Lower leg skin (tissue), 4 donors: Measurements from ENCODE around the gene IL2RG. TPM values are rescaled to one million over a fixed set of nuclear protein-coding genes. Genes with fewer than 3 reads are reported as not detected.

ENCODE experiments used
- DNase-seq, 2 donors: peaks; one replicate each; pipeline ENCODE4 v3.0.0-alpha.2; 2019; ENCODE audit warnings: low spot score in 2 of 2
- H3K4me3 ChIP-seq: fragments of 200-600 bp; sonication (generic); 2 replicates; pipeline ENCODE4 v1.5.1; 2017; ENCODE audit warnings: mild to moderate bottlenecking, low read depth; ENCODE audit not compliant: poor library complexity, severe bottlenecking
- POLR2A ChIP-seq, 2 donors: fragments of 450-650 bp; IDR thresholded peaks; one replicate each; pipeline ENCODE4 v1.6.1; 2016 to 2017; ENCODE audit warnings: antibody characterized with exemption in 2 of 2, mild to moderate bottlenecking in 1 of 2, moderate library complexity in 1 of 2
- WGBS, 2 donors: methylation state at CpG; one replicate each; pipeline ENCODE4 v1.1.5; 2018; 5-methylcytosine and 5-hydroxymethylcytosine counted together
- intact Hi-C: fragments of 100-400 bp; cut with DNase I; formaldehyde crosslinking; loops from one replicate; pipeline ENCODE4 v1.15.0; 2023; ENCODE audit warnings: low total_unique reads
- total RNA-seq, 4 donors: library from RNA; depleted of rRNA; stranded (reverse); fragments of >200 nt; gene quantifications; one replicate each; pipeline ENCODE4 v1.1.0, GENCODE V29; 2016
- TF ChIP-seq, protein P1 (sequence below), 3 donors: fragments of 450-650 bp; IDR thresholded peaks; one replicate each; pipeline ENCODE4 v1.5.1; 2016; ENCODE audit warnings: antibody characterized with exemption in 3 of 3, mild to moderate bottlenecking in 3 of 3, moderate library complexity in 2 of 3

IL2RG gene
- total RNA-seq, 4 donors from 2014 or later, result 7.0 to 19.8 (median 10.6) TPM

DNA sequence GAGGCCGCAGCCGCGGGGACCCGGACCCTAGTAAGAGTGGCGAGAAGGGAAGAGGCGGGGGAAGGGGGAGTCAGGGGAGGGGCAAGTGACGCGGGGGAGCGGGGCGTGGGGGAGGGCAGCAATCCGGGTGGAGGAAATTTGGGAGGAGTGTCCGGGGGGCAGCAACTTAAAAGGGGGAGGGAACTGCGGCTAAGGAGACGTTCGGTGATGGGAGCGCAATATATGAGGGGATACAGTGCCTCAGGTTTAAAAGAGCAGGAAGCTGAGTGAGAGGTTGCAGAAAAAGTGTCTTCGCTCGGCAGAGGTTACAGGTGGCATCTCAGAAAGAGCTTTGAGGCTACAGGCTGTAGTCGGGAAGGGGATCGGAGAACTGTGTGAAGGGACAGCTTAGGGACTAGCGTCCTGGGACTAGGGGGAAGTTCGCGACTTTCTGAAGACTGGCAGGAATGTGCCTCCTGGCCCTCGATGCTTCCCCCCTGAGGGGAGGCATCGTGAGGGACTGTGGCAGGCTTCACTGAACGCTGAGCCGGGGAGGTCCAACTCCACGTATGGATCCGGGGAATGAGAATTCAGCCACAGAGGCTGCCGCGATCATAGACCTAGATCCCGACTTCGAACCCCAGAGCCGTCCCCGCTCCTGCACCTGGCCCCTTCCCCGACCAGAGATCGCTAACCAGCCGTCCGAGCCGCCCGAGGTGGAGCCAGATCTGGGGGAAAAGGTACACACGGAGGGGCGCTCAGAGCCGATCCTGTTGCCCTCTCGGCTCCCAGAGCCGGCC, 15.2 kb downstream of the IL2RG start:
- no peak for TF ChIP-seq POLR2A (IDR thresholded peaks at IDR 0.05)
- TF ChIP-seq, protein P1, sequence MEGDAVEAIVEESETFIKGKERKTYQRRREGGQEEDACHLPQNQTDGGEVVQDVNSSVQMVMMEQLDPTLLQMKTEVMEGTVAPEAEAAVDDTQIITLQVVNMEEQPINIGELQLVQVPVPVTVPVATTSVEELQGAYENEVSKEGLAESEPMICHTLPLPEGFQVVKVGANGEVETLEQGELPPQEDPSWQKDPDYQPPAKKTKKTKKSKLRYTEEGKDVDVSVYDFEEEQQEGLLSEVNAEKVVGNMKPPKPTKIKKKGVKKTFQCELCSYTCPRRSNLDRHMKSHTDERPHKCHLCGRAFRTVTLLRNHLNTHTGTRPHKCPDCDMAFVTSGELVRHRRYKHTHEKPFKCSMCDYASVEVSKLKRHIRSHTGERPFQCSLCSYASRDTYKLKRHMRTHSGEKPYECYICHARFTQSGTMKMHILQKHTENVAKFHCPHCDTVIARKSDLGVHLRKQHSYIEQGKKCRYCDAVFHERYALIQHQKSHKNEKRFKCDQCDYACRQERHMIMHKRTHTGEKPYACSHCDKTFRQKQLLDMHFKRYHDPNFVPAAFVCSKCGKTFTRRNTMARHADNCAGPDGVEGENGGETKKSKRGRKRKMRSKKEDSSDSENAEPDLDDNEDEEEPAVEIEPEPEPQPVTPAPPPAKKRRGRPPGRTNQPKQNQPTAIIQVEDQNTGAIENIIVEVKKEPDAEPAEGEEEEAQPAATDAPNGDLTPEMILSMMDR (IDR thresholded peaks at IDR 0.05), result no peak
- intact Hi-C loops, result no loop called here
- WGBS, 2 donors, result 2 to 23% methylated on average over 23 to 42 of the region's 46 CpGs
- H3K4me3 ChIP-seq, result peak overlapping the region; percentile 15
- DNase-seq, result no peak

DNA sequence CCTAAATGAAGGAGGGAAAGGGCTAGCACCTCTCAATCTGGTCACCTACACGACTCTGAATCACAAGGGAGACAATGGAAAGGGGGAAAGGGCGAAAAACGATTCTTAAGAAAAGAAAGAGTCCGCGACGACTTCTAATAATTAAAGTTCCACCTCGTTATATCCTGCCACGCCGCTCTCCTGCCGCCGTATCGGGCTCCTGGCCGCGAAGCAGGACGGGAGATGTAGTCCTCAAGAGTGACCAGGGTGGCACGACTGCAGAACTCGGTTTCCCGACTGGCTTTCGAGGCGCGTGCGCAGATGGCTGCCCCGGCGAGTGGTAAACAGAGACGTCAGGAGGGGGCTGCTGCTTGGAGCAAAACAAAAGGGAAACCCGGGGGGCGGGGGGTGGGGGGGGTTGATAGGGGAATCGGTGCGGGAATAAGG, 15.8 kb downstream of the IL2RG start, which contains the start of gene FOXO4:
Gene FOXO4, plus strand, starts transcription at position 297 of the 426 bp plus-strand sequence. CDS start 678 bp downstream, outside the sequence.
- H3K4me3 ChIP-seq, result peak within 1 kb of the TSS; percentile 15
- DNase-seq, result peak; percentile 87 to 97
- WGBS, 2 donors, result 0 to 12% methylated on average over 29 of the region's 29 CpGs
- TF ChIP-seq, protein P1 (IDR thresholded peaks at IDR 0.05), result no peak
- TF ChIP-seq POLR2A (IDR thresholded peaks at IDR 0.05), result no peak
- intact Hi-C loops, result no loop called here

DNA sequence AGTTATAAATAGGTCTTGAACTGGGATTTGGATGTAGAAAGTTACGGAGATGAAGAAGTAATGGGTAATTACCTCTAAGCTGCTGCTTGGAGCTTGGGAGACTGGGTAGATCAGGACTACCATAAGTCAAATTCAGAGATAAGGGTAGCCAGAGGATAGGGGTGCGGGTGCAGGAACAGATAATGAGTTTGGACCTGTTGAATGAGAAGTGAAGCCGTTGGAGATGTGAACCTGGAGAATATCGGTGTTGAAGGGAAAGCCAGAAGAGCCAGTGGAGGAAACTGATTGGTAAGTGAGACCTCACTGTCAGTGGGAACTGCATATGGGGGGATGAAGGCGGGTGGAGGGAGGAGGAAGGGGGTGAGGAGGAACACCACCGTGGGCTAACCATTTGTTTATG, 16.3 kb downstream of the IL2RG start:
- intact Hi-C loops, result no loop called here
- H3K4me3 ChIP-seq, result no peak overlapping the region
- WGBS, 2 donors, result 23 to 46% methylated on average over 6 of the region's 6 CpGs
- TF ChIP-seq, protein P1 (IDR thresholded peaks at IDR 0.05), result no peak
- TF ChIP-seq POLR2A (IDR thresholded peaks at IDR 0.05), result no peak
- DNase-seq, result no peak

DNA sequence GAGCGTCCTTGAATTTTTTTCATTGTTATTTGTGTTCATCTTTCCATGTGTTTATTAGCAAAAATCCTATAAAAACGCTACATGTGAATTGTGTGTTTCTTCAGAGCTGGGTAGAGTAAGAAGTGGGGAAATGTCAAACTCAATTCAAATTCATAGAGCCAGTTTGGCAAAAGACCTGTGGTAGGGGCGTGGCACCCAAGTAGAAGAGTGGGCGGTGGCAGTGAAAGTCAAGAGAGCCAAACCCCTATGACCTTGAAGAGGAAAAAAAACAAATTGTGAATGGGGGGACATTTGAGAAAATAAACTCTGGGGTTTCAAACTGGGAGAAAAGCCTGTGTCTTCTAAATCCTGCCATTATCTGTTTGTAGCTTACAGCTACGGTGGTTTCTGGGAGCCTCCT, 20.1 kb downstream of the IL2RG start:
- WGBS, 2 donors, result 56 to 79% methylated on average over 5 of the region's 5 CpGs
- no peak for DNase-seq
- TF ChIP-seq, protein P1 (IDR thresholded peaks at IDR 0.05), result no peak
- TF ChIP-seq POLR2A (IDR thresholded peaks at IDR 0.05), result no peak
- no peak overlapping the region for H3K4me3 ChIP-seq
- intact Hi-C loops, result no loop called here

DNA sequence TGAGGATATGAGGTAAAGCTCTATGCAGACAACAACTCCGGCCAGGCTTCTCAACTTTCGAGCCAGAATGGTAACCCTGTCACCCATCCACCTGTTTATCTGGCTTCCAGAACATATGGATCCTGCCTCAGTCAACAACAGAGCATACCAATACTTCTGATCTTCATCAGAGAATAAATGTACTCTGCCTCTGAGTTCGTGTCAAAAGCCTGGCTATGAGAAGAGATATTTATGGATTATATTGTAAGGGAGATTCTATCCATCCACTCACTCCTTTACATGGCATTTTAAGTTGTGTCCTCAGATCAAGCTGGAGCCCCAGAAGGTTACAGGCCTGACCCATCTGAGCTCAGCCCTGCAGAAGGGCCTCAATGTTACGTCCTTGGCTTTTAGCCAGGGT, 25.5 kb downstream of the IL2RG start:
- no peak overlapping the region for H3K4me3 ChIP-seq
- TF ChIP-seq, protein P1 (IDR thresholded peaks at IDR 0.05), result no peak
- TF ChIP-seq POLR2A (IDR thresholded peaks at IDR 0.05), result no peak
- 53 to 89% methylated on average over 4 of the region's 4 CpGs for WGBS, 2 donors
- intact Hi-C loops, result no loop called here
- DNase-seq, result no peak
